Renal cortical epithelial cell (primary cell): Measurements from ENCODE around the gene MAP10. TPM values are rescaled to one million over a fixed set of nuclear protein-coding genes. Genes with fewer than 3 reads are reported as not detected.
A peak's percentile ranks its signal among the peaks of the same experiment; 100 is the strongest.

ENCODE experiments used
- DNase-seq: peaks from one replicate; pipeline ENCODE4 v3.0.0-alpha.2; 2011; ENCODE audit warnings: low read depth
- total RNA-seq: library from RNA; depleted of rRNA; stranded (reverse); fragments of >200 nt; gene quantifications from 2 replicates; pipeline ENCODE4 v1.2.3, GENCODE V29; 2014

Gene MAP10
- total RNA-seq, 1 donor from 2014 or later = 4.7 TPM

GRCh38 chr1:232797856-232798510, 7.2 kb upstream of the MAP10 start:
- DNase-seq = no peak

DNA sequence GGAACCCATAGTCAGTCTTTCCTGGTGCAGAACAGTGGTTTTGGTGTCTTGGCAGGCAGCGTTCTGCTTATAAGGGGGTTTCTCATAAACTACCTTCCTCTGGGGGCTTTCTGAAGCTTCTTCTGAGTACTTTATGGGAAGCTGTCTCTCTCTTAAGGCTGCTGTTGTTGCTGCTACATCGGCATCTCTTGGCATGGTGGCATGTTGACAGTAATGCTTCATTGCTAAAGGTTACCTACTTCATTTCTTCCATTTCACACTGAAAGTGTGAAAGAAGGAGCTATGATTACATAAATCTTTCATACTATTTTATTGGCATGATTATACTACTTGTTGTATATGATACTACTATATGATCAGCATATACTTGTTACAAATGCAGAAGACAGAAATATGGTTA, 6.3 kb upstream of the MAP10 start:
- no peak for DNase-seq

DNA sequence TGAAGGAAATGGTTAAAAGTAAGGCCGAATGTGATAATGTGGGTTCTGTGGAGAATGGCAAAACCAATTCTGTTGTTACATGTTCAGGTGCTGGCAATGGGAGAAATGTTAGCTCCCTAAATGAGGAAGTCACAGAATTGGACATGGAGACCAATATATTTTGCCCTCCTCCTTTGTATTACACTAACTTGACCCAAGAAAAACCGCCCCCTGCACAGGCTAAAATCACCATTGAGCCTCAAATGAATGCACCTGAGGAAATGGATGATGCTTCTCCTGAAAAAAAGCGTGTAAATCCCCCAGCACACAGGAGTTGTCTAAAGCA, 932 bp downstream of the MAP10 start:
- no peak for DNase-seq

GRCh38 chr1:232810856-232811255, 5.6 kb downstream of the MAP10 start:
- no peak for DNase-seq

DNA sequence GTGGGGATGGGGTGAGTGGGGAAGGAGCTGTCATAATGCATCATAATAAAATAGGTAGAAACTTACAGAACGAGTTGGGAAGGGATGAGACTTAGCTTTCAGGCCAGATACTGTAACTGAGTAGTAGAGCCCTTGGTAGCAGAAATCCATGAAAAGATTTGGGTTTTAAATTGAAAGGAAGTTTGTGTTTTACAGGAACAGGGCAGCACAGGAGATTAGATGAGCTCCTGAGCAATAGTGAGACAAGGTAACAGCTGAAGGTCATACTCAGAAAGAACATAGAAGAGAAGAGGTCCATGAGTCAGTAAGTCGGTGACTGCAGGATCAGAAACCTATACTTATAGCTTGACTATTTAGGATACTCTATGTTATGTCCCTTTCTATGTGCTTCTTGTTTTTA, 7.3 kb downstream of the MAP10 start:
- no peak for DNase-seq

- DNase-seq = no peak
Observed at GRCh38 chr1:232813097-232813496, 7.9 kb downstream of the MAP10 start.

GRCh38 chr1:232813760-232814159, 8.5 kb downstream of the MAP10 start:
- DNase-seq = no peak

DNA sequence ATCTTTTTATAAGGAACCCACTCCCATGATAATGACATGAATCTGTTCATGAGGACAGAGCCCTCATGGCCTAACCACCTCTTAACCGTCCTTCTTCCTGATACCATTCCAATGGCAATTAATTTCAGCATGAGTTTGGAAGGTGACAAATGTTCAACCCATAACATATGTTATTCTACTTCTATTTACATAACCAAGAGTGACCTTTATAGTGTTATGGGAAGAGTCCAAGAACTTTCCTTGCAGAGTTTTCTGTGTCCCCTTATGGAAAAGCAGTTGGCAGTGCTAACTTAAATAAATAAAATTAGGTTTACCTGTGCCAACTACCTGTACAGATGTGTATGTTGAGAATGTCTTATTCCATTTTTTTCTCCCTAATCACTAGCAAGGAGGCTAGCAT, 11.1 kb downstream of the MAP10 start:
- no peak for DNase-seq

DNA sequence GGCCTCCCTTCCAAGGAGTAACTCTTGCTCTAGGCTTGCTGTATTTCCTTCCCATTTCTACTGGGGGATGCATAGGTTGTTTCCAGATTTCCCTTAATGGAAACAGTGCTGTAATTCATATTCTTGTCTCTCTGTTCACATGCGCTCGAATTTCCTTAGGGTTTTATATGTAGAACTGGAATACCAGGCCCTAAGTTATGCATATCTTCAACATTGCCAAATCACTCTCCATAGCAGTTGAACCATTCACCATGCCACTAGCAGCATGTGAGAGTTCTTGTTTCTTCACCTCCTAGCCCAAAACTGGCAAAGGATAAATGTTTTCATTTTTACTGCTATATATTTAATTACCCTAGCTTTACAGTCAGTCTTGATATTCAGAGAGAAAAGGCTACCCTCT, 12.8 kb downstream of the MAP10 start:
- no peak for DNase-seq

DNA sequence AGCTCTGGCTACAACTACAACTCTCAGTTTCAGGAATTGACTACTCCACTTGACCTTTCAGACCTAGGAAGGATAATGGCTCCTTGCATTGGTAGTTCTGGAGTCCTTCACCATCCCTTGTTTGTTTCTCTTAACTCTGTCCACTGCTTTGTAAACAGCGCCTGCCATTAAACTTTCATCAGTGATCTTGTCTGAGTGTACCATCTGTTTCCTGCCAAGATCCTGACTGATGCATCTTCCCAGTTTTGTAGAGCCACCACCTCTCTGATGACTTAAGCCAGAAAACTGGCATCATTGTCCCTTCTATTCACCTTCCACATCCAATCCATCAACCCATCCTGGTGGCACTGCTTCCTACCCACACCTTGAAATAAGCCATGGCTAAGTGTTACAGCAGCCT, 15.2 kb downstream of the MAP10 start:
- DNase-seq = no peak

DNA sequence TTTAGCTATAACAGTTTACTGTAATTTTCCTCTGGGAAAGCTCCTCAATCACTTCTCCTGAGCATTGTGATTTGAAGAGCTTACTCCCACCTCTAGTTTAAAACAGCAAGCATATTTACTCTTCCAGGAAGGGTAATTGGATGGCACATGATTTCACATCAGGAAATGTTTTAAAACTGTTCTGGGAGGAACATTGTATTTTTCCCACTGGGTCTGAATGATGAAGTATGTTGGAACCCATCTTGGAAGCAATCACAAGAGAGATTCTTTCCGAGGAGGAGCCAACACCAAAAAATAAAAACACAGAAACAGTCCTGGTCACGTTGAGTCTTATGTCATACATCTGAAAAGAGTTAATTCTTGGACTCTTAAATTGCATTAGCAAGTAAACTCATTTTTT, 17.3 kb downstream of the MAP10 start:
- DNase-seq = no peak

GRCh38 chr1:232826318-232826717, 21.1 kb downstream of the MAP10 start:
- no peak for DNase-seq

DNA sequence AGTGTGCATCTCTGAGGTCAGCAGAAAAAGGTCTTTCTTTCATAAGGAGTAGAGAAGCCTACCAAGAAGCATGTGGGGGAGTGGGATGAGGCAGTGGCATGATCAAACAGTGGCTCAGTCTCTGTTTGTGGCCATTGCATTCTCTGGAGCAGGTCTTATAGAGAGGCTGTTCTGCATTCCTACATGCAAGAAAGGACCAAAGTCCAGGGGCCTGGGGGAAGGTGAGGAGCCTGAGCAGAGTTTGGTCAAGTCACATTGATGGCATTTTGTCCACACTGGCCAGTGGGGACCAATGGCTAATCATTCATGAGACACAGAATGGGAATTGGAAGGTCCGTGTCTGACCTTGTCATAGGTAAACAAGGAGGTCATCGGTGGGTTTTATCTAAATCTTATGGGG, 25.4 kb downstream of the MAP10 start:
- DNase-seq = no peak

DNA sequence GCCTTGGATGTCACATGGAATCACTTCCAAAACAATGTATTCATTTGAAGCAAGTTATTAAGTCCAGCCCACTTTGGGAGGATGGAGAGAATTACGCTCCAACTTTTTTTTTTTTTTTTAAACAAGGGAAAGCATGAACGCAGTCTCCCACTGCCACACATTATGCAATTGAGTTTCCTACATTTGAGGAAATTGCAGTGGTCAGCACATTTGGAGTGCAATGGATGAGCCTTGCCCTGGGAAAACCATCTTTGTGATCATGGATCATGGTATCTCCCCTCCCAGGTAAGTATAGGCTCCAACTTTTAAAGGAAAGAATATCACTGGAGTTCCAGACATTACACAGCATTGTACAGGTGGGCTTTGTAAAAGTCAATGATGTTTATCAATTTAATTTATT, 26.7 kb downstream of the MAP10 start:
- no peak for DNase-seq

GRCh38 chr1:232834066-232834465, 28.9 kb downstream of the MAP10 start:
- no peak for DNase-seq

- DNase-seq = no peak
Observed at GRCh38 chr1:232835166-232835565, 29.9 kb downstream of the MAP10 start.

DNA sequence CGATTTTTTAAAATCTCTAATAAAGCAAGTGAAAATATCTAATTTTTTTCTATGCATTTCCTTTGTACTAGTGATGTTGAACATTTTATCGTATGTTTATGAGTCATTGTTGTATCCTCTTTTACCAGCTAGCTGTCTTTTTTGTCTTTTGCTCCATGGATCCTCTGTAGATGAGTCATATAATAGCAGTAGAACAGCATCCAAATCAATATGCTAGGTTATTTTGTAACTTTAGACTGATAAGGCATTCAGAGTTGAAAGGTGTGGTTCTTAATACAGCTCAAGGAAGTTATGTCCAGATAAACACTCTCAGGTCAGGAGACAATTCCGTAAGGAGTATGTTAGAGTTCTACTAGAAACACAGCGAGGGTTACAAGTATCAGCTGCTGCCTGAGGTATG, 31.9 kb downstream of the MAP10 start:
- peak; percentile 8 for DNase-seq

- DNase-seq = peak; percentile 2
Observed at GRCh38 chr1:232841823-232842565, 36.8 kb downstream of the MAP10 start.

GRCh38 chr1:232844791-232845190, 39.6 kb downstream of the MAP10 start:
- peak; percentile 95 for DNase-seq

GRCh38 chr1:232845406-232845955, 40.3 kb downstream of the MAP10 start:
- DNase-seq = peak; percentile 54

GRCh38 chr1:232851532-232851931, 46.3 kb downstream of the MAP10 start:
- no peak for DNase-seq

- DNase-seq = peak; percentile 97
Observed at GRCh38 chr1:232853994-232854797, 49.0 kb downstream of the MAP10 start.

GRCh38 chr1:232854798-232855159, 49.6 kb downstream of the MAP10 start:
- DNase-seq = no peak
